ENCODE data around the gene AGMAT.

Gene AGMAT

DNA sequence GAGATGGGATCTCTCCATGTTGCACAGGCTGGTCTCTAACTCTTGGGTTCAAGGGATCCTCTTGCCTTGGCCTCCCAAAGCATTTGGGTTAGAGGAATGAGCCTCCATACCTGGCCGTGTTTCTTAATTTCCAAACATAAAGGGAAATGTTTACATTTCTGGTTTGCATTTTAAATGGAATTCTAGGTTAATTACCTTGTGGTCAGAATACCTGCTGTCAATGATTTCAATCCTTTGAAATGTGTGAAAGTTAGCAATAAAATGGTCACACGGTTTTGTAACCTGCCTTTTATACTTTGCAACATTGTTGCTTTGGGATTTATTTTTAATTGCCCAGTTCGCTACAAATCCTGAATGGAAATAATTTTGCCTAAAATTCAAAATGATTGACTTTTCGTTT, 26.3 kb downstream of the AGMAT start:
- no peak overlapping the region for H3K4me3 ChIP-seq (ENCODE audit: low read depth, low read length)
- DNase-seq (ENCODE audit: low read depth): no peak
- TF ChIP-seq MYC (IDR thresholded peaks at IDR 0.05; ENCODE audit: low read depth, low read length) (no peak), POLR2A (IDR thresholded peaks at IDR 0.05; ENCODE audit: extremely low read depth, insufficient read length) (no peak)
- TF ChIP-seq, protein P1, sequence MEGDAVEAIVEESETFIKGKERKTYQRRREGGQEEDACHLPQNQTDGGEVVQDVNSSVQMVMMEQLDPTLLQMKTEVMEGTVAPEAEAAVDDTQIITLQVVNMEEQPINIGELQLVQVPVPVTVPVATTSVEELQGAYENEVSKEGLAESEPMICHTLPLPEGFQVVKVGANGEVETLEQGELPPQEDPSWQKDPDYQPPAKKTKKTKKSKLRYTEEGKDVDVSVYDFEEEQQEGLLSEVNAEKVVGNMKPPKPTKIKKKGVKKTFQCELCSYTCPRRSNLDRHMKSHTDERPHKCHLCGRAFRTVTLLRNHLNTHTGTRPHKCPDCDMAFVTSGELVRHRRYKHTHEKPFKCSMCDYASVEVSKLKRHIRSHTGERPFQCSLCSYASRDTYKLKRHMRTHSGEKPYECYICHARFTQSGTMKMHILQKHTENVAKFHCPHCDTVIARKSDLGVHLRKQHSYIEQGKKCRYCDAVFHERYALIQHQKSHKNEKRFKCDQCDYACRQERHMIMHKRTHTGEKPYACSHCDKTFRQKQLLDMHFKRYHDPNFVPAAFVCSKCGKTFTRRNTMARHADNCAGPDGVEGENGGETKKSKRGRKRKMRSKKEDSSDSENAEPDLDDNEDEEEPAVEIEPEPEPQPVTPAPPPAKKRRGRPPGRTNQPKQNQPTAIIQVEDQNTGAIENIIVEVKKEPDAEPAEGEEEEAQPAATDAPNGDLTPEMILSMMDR (IDR thresholded peaks at IDR 0.05; ENCODE audit: low read depth, low read length): no peak
- TF ChIP-seq, protein P2, sequence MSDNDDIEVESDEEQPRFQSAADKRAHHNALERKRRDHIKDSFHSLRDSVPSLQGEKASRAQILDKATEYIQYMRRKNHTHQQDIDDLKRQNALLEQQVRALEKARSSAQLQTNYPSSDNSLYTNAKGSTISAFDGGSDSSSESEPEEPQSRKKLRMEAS (IDR thresholded peaks at IDR 0.05; ENCODE audit: low read depth, low read length): no peak

DNA sequence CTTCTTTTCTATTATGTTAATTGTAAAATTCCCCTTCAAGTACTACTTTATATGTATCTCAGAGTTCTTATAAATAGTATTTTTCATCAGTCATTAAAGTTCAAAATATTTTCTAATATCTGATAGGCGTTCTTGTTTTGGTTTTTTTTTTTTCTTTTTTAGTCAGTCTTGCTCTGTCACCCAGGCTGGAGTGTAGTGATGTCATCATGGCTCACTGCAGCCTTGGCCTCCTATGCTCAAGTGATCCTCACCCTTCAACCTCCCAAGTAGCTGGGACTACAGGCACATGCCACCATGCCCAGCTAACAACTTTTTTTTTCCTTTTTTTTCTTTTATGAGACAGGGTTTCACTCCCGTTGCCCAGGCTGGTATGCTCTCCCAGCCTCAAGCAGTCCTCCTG, 27.3 kb downstream of the AGMAT start:
- TF ChIP-seq MYC (IDR thresholded peaks at IDR 0.05; ENCODE audit: low read depth, low read length): no peak
- TF ChIP-seq, protein P1 (IDR thresholded peaks at IDR 0.05; ENCODE audit: low read depth, low read length): no peak
- no peak for DNase-seq (ENCODE audit: low read depth)
- no peak overlapping the region for H3K4me3 ChIP-seq (ENCODE audit: low read depth, low read length)

DNA sequence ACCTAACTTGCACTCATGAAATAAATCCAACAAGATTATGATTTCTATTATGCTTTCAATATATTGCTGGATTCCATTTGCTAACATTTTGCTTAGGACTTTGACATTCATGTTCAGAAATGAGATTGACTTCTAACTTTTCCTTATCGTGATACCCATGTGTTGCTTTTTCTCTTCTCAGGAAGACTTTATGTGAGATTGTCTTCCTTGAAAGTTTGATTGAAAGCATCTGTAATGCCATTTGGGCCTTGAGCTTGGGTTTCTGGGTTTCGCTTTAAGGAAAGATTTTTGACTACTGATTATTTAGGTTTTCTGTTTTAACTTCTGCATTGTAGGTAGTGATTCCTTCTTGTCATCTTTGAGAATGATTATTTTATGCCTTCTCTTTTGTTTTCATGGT, 27.8 kb downstream of the AGMAT start:
- TF ChIP-seq MYC (IDR thresholded peaks at IDR 0.05; ENCODE audit: low read depth, low read length): no peak
- TF ChIP-seq POLR2A (IDR thresholded peaks at IDR 0.05; ENCODE audit: extremely low read depth, insufficient read length): no peak
- TF ChIP-seq, protein P1 (IDR thresholded peaks at IDR 0.05; ENCODE audit: low read depth, low read length): no peak
- TF ChIP-seq, protein P2 (IDR thresholded peaks at IDR 0.05; ENCODE audit: low read depth, low read length): no peak
- no peak for DNase-seq (ENCODE audit: low read depth)
- no peak overlapping the region for H3K4me3 ChIP-seq (ENCODE audit: low read depth, low read length)

DNA sequence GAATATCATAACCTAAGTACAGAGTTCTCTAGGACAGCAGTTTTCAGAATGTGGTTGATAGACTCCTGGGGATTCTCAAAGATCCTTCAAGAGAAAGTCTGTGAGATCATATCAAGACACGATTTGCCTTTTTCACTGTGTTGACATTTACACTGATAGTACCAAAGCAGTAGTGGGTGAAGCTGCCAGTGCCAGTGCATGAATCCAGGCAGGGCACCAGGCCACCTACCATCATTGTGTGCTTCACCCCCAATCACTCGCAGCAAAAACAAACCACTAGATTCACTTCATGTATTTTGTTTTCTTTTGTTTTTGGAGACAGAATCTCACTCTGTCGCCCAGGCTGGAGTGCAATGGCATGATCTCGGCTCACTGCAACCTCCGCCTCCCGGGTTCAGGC, 34.3 kb downstream of the AGMAT start:
- no peak for TF ChIP-seq MYC (IDR thresholded peaks at IDR 0.05; ENCODE audit: low read depth, low read length)
- TF ChIP-seq, protein P1 (IDR thresholded peaks at IDR 0.05; ENCODE audit: low read depth, low read length): no peak
- no peak for TF ChIP-seq POLR2A (IDR thresholded peaks at IDR 0.05; ENCODE audit: extremely low read depth, insufficient read length)
- TF ChIP-seq, protein P2 (IDR thresholded peaks at IDR 0.05; ENCODE audit: low read depth, low read length): no peak
- DNase-seq (ENCODE audit: low read depth): no peak
- H3K4me3 ChIP-seq (ENCODE audit: low read depth, low read length): no peak overlapping the region

DNA sequence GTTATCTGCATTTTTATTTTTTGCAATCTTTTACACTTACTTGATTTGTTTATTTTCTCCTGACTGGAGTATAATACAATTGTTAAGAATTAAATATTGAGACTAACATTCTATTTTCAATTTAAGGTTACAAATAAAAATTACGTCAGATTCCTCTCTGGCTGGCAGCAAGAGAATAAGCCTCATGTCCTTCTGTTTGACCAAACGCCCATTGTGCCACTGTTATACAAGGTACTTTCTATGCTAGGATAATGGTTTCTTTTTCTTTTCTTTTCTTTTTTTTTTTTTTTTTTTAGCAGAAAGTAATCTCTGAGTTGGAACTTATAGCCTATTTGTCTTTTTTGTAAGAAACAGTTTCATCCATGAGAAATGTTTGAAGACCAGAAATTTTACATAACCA, 38.2 kb downstream of the AGMAT start:
- no peak overlapping the region for H3K4me3 ChIP-seq (ENCODE audit: low read depth, low read length)
- TF ChIP-seq MYC (IDR thresholded peaks at IDR 0.05; ENCODE audit: low read depth, low read length) (no peak), POLR2A (IDR thresholded peaks at IDR 0.05; ENCODE audit: extremely low read depth, insufficient read length) (no peak)
- TF ChIP-seq, protein P2 (IDR thresholded peaks at IDR 0.05; ENCODE audit: low read depth, low read length): no peak
- TF ChIP-seq, protein P1 (IDR thresholded peaks at IDR 0.05; ENCODE audit: low read depth, low read length): no peak
- no peak for DNase-seq (ENCODE audit: low read depth)

Data from NB4 (cell line).